Measurements from ENCODE around the gene CYP4F3.
"Not testable (repeated sequence)": the region's sequence is repeated elsewhere in the genome, so short reads cannot be mapped to it uniquely, and the experiment has no call there.

CYP4F3 gene

DNA sequence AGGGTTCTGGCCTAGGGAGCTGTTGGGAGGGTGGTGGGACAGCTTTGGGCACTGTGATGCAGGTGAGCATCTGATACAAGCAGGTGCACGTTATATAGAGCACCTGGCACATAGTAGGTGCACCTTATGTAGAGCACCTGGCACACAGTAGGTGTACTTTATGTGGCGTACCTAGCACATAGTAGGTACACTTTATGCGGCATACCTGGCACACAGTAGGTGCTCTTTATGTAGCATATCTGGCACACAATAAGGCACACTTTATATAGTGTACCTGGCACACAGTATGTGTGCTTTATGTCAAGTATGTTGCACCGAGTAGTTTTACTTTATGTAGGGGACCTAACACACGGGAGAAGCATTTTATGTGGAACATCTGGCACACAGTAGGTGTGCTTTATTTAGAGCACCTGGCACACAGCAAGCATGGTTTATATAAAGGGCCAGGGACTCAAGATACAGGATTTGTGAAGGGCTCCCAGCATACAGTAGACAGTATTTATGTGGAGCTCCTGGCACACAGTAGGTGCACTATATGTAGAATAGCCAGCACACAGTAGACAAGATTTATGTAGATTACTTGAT, 30.6 kb downstream of the CYP4F3 start:
- no peak for DNase-seq

DNA sequence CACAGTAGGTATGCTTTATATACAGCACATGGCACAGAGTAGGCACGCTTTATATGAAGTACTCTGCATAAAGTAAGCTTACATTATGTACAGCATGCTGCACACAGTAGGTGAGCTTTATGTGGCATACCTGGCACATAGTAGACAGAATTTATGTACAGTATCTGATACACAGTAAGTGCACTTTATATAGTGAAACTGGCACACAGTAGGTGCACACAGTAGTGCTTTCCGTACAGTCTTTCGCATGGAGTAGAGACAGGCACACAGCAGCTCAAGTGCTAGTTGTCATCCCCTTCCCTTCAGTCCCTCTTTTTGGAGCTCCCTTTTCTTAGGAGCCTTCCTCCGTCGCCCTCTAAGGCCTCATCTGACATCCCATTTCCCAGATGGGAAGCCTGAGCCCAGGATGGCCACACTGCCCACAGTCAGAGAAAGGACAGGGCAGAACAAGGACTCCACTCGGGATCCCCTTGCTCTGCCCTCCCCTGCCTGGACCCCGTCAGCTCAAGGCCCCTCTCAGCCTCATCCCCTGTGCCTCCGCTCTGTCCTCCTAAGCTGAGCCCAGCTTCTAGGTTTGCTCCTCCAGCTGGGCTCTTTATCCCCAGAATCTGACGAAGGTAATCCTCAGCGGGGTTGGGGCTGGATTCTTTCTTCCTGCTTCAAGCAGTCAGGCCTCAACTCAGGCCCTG, 31.3 kb downstream of the CYP4F3 start:
- no peak for DNase-seq

DNA sequence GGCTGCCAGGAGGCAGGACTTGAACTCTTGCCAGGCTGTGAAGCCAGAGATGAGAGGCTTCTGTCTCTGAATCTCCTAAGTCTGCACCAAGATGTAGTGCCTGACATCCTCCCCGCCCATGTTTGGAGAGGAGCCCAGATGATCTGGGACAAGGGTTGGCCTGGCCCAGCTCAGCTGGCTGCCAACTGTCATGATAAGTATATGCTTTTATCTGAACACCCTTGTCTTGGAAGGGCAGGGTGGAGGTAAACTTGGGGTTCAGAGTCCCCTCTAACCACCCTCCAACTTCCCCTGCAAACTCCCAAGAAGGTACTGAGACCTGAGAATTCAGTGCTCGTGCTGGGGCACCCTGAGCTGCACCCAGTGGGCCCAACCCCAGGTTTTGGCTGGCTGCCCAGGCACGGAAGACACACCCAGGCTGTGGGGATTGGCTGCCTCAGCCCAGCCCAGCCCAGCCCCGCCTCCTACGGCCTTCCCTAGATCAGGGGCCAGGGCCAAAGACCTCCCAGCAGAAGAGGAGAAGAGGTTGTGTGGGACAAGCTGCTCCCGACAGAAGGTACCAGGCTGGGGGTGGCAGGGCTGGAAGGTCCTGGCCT, 32.0 kb downstream of the CYP4F3 start, which contains the start of gene CYP4F12:
TSS of gene CYP4F12 (plus strand) at position 508 of the 596 bp plus-strand sequence. CDS start 443 bp downstream, outside the sequence.
- no peak for DNase-seq

DNA sequence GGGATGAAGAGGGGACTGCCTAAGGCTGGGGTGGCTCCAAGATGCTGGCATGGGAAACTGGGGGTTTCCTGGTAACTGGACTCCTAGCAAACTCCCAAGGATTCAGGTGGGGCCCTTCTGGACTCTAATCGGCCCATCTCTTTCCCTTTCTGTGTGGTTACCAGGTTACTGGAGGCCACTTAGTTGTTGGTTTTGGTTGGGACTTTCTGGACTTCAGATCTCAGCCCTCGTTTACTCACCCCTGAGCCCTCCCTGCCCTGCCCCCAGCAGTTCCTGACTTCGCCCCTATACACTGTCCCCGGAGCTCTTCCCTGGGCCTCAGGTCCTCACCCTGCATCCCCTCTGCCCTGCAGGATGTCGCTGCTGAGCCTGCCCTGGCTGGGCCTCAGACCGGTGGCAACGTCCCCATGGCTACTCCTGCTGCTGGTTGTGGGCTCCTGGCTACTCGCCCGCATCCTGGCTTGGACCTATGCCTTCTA, 32.5 kb downstream of the CYP4F3 start:
- no peak for DNase-seq

DNA sequence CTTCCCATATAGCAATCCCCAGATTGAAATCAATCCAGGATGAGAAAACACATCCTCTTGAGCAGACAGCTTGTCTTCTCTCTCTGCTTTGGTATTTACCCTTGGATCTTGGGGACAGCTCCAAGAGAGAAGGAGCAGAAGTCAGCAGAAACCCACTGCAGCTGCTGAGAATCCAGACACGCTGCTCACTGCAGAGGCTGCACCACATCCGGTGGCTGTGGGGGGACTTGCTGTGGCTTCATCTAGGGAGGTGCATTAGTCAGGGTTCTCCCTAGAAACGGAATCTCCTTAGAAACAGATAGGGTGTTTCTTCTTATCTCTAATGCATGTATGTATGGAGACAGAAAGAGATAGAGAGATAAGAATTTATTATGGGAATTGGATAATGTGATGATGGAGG, 34.9 kb downstream of the CYP4F3 start:
- DNase-seq = no peak

DNA sequence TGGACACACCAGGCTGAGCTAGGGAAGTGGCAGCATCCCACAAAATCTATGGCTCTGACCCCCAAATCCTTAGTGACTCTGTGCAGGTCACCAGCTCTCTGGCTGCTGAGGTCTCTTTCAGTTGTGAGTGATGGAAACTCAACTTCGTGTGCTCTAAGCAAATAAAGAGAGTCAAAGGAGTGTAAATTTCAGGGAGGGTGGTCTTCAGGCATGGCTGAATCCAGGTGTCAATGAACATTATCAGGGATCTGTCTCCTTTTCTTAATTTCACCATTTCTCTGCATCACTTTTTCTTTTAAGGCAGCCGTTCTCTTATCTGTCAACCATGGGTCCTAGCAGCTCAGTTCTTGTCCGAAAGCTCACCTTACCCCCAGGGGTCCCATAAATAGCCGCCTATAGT, 38.4 kb downstream of the CYP4F3 start:
- no peak for DNase-seq

DNA sequence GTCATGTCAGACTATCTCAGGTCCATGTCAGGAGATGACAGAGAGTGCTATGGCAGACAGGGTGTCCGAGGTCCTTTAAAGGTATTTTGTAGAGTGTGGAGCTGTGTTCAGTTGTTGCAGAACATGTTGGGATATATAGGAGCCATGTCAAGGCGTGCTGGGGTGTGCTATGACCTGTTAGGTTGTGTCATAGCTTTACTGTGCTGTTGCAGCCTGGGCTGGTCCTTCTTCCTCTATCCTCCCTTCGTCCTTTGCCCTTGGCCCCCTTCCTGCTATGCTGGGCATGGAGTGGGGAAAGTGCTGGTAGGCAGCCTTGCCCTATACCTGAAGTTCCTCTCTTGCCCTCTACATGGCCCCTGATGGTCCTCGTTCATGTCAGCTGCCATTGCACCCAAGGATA, 39.2 kb downstream of the CYP4F3 start:
- DNase-seq = not testable (repeated sequence)

DNA sequence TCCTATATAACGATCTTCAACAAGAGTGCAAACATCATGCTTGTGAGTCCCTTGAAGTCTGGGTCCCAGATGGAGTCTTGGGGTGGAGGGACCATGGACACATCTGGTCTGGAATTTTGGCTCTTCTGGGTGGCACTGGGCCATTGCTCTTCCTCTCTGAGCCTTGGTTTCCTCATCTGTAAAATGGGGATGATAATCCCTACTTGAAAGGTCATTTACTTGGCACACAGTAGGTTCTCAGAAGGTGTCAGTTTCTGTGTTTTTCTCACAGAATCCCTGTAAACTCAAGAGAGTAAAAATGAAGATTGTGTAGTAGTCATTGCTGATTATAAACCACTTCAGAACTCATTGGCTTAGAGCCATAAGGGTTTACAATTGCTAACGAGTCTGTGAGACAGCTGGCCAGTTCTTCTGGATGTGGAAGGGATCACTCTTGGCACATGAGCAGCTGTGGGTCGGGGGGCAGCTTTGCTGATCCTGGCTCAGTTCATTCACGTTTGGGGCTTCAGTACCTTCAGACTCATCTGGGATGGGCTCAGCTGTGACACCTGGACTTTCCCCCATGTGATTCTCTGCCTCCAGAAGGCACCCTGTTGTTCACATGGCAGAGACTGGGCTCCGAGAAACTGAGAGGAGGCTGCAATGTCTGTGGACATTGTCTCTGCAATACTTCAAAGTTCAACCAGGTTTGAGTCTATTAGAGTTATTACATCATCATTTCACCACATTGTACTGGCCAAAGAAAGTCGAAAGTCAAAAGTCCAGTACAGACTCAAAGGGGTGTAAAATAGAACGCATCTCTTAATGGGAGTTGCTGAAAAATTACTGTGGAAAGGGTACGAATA, 40.0 kb downstream of the CYP4F3 start:
- no peak for DNase-seq

DNA sequence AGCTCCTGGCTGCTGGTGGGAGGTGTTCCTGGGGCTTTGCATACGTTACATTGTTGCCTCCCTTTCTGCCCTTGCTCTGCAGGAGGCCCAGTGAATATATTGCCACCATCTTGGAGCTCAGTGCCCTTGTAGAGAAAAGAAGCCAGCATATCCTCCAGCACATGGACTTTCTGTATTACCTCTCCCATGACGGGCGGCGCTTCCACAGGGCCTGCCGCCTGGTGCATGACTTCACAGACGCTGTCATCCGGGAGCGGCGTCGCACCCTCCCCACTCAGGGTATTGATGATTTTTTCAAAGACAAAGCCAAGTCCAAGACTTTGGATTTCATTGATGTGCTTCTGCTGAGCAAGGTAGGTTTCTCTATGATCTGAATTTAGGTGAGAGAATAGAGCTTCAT, 42.7 kb downstream of the CYP4F3 start:
- no peak for DNase-seq

DNA sequence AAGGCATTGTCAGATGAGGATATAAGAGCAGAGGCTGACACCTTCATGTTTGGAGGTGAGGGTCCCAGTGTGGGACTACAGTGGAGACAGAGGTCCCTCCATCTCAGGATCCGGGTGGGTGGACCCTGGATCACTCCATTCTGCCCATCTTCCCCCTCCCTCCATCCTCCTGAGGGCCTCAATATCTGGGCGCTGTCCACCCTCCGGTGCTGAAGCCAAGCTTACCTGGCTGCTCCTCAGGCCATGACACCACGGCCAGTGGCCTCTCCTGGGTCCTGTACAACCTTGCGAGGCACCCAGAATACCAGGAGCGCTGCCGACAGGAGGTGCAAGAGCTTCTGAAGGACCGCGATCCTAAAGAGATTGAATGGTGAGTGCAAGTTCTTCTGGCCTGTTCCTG, 44.1 kb downstream of the CYP4F3 start:
- DNase-seq = no peak

DNA sequence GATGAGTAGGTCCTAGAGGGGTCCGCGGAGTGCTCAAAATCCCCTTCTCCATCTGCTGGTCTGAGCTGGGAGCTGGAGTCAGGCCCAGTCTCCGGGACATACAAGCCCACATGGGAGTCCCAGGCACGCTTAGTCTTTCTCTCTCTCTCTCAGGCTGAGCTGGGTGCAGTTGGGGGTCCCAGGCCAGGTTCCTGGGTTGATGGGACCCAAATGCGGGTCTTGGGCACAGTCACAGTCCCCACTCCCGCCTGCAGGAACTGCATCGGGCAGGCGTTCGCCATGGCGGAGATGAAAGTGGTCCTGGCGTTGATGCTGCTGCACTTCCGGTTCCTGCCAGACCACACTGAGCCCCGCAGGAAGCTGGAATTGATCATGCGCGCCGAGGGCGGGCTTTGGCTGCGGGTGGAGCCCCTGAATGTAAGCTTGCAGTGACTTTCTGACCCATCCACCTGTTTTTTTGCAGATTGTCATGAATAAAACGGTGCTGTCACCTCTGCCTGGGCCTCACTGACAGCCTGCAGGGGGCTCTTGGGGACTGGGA, 56.0 kb downstream of the CYP4F3 start:
- DNase-seq = no peak

DNA sequence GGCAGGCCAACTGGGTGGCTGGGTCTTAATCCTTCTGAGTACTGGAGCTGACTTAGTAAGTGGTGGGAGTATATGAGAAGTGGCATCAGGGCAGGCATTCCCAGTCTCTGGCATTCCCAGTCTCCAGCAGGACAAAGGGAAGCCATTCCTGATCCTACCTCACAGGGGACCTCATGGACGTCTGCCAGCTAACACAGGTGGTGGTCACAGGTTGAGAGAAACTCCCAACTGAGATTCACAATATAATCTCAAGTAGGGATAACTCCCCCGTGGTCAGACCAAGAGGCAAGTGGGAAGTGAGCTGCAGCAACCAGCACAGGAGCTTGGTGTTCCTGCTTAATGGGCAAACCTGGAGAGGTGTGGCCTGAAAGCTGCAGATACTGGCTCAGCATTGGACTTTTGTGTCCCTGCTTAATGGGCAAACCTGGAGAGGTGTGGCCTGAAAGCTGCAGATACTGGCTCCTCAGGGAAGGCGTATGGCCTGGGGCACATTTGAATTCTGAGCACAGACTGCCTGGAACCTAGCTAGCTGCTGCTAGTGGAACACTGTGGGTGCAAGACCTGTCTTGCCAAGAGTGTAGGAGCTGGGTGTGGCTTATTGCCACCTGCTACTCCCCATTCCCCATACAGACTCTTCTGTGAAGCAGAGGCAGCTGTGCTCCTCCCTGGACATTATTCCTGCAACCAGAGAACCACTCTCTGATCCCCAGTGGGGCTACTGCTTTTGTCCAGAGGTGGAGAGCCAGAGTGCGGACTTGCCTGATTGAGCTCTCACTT, 61.2 kb downstream of the CYP4F3 start:
- no peak for DNase-seq

DNA sequence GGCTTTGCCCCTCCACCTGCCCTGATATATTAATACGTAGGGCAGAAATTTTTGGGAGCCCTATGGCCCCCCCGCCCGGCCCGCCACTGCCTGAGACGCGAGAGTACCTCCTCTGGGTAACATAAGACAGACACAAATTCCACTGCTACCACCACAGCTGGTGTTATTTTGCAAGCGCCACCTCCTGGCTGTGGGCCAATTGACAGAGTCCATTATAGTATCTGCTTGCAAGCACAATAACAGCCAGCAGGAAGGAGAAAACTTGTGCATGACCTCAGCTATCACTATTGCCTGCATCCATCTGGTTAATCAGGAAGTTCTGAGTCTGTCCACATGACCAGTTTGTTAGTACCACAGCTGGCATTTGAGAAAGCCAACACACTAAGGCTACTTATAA, 61.8 kb downstream of the CYP4F3 start:
- no peak for DNase-seq

Data from NCI-H2081 treated with DMSO at 0.1 percent for 48 hours (cell line).